K562 (cell line): ENCODE data around the gene MAN2B1.

Source experiments
- BHLHE40 ChIP-seq: IDR thresholded peaks from 2 replicates; pipeline ENCODE4 v1.6.1; 2011; ENCODE audit warnings: low read length, improper control_type of control experiment
- CREM ChIP-seq: IDR thresholded peaks from 2 replicates; pipeline ENCODE4 v1.6.1; 2014; ENCODE audit warnings: antibody characterized with exemption, low read depth
- NFXL1 ChIP-seq: fragments of 450-650 bp; formaldehyde crosslinking; IDR thresholded peaks from 2 replicates; pipeline ENCODE4 v1.4.0; 2021; ENCODE audit warnings: mild to moderate bottlenecking
- RUNX1 ChIP-seq: sonication (generic); IDR thresholded peaks from 2 replicates; pipeline ENCODE4 v1.6.1; 2016; ENCODE audit warnings: antibody characterized with exemption, low read depth
- SIN3A ChIP-seq, 2 experiments: fragments of 150-350 bp in 1 of 2; IDR thresholded peaks; 2 replicates each; pipeline ENCODE4 v1.6.1; 2011 to 2016; ENCODE audit warnings: borderline replicate concordance in 2 of 2, low read depth in 2 of 2, low read length in 2 of 2, mild to moderate bottlenecking in 2 of 2, moderate library complexity in 2 of 2; ENCODE audit not compliant: control insufficient read depth in 1 of 2
- TF ChIP-seq, protein P1 (sequence below): sonication (generic); formaldehyde crosslinking; IDR thresholded peaks from 2 replicates; pipeline ENCODE4 v1.8.1; 2023; ENCODE audit warnings: mild to moderate bottlenecking, missing genetic modification reagents
- TF ChIP-seq, protein P2 (sequence below), 3 experiments: IDR thresholded peaks in 2 of 3; conservative IDR thresholded peaks in 1 of 3; 2 replicates each; pipeline ENCODE4 v1.5.1; 2011 to 2012; ENCODE audit warnings: low read length in 3 of 3, mild to moderate bottlenecking in 3 of 3, control low read depth in 2 of 3, improper control_type of control experiment in 1 of 3, inconsistent platforms in 1 of 3, low read depth in 1 of 3, mixed read lengths in 1 of 3, moderate library complexity in 1 of 3; ENCODE audit not compliant: insufficient read depth in 2 of 3
- TF ChIP-seq, protein P3 (sequence below), 2 experiments: fragments of 450-650 bp; conservative IDR thresholded peaks; 2 replicates each; pipeline ENCODE4 v1.6.1; 2017; ENCODE audit warnings: mild to moderate bottlenecking in 2 of 2, moderate library complexity in 2 of 2

DNA sequence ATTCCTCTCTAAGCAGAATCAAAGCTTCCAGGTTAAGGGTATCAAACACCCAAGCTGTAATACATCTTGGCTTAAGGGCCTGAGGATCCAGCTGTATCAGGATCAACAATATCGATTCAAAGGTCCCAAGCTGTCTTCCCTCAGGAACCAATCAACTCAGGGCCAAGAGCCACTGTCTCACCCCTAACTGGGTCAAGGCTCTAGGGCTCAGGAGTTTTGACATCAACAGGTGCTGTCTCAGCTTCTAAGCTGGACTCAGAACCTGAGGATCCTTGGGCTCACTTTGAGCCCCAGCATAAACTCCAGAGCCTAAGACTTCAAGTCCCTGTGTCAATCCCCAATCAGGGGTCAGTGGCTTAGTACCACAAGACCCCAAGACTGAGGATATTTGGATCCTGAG is 29.0 kb upstream of the MAN2B1 start:
- TF ChIP-seq, protein P1, sequence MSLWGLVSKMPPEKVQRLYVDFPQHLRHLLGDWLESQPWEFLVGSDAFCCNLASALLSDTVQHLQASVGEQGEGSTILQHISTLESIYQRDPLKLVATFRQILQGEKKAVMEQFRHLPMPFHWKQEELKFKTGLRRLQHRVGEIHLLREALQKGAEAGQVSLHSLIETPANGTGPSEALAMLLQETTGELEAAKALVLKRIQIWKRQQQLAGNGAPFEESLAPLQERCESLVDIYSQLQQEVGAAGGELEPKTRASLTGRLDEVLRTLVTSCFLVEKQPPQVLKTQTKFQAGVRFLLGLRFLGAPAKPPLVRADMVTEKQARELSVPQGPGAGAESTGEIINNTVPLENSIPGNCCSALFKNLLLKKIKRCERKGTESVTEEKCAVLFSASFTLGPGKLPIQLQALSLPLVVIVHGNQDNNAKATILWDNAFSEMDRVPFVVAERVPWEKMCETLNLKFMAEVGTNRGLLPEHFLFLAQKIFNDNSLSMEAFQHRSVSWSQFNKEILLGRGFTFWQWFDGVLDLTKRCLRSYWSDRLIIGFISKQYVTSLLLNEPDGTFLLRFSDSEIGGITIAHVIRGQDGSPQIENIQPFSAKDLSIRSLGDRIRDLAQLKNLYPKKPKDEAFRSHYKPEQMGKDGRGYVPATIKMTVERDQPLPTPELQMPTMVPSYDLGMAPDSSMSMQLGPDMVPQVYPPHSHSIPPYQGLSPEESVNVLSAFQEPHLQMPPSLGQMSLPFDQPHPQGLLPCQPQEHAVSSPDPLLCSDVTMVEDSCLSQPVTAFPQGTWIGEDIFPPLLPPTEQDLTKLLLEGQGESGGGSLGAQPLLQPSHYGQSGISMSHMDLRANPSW (CRISPR knock-in tag) = no peak
- TF ChIP-seq BHLHE40 (no peak), SIN3A (IDR thresholded peaks at IDR 0.05; ENCODE audit: borderline replicate concordance in 2 of 2, control insufficient read depth in 1 of 2, low read depth in 2 of 2, low read length in 2 of 2) (no peak), CREM (no peak), RUNX1 (no peak), NFXL1 (no peak)
- TF ChIP-seq, protein P2, sequence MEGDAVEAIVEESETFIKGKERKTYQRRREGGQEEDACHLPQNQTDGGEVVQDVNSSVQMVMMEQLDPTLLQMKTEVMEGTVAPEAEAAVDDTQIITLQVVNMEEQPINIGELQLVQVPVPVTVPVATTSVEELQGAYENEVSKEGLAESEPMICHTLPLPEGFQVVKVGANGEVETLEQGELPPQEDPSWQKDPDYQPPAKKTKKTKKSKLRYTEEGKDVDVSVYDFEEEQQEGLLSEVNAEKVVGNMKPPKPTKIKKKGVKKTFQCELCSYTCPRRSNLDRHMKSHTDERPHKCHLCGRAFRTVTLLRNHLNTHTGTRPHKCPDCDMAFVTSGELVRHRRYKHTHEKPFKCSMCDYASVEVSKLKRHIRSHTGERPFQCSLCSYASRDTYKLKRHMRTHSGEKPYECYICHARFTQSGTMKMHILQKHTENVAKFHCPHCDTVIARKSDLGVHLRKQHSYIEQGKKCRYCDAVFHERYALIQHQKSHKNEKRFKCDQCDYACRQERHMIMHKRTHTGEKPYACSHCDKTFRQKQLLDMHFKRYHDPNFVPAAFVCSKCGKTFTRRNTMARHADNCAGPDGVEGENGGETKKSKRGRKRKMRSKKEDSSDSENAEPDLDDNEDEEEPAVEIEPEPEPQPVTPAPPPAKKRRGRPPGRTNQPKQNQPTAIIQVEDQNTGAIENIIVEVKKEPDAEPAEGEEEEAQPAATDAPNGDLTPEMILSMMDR (IDR thresholded peaks at IDR 0.05 in 2 of 3, conservative IDR thresholded peaks at IDR 0.05 in 1 of 3; ENCODE audit: insufficient read depth in 2 of 3, low read depth in 1 of 3, low read length in 3 of 3) = no peak
- TF ChIP-seq, protein P3, sequence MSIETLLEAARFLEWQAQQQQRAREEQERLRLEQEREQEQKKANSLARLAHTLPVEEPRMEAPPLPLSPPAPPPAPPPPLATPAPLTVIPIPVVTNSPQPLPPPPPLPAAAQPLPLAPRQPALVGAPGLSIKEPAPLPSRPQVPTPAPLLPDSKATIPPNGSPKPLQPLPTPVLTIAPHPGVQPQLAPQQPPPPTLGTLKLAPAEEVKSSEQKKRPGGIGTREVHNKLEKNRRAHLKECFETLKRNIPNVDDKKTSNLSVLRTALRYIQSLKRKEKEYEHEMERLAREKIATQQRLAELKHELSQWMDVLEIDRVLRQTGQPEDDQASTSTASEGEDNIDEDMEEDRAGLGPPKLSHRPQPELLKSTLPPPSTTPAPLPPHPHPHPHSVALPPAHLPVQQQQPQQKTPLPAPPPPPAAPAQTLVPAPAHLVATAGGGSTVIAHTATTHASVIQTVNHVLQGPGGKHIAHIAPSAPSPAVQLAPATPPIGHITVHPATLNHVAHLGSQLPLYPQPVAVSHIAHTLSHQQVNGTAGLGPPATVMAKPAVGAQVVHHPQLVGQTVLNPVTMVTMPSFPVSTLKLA (conservative IDR thresholded peaks at IDR 0.05) = no peak
